GM18951 (cell line): Measurements from ENCODE around the gene LRRC40.

ENCODE experiments used
- POLR2A ChIP-seq: IDR thresholded peaks from 4 replicates; pipeline ENCODE4 v1.6.1; 2011; ENCODE audit warnings: mild to moderate bottlenecking; ENCODE audit not compliant: insufficient read length, insufficient read depth; ENCODE audit errors: extremely low read depth
- in situ Hi-C: fragments of 300-500 bp; cut with MboI; formaldehyde crosslinking; loops from one replicate; pipeline ENCODE4 v1.12.0; 2022; ENCODE audit warnings: low sequenced_read_pairs, mixed read lengths, inconsistent platforms; ENCODE audit not compliant: unreplicated experiment

Gene LRRC40

GRCh38 chr1:70134148-70134547 lies 71.2 kb downstream of the LRRC40 start:
- in situ Hi-C loops, result loop anchor here (10.0 kb wide), 1 partner anchor 371 kb away; no protein-coding TSS in a partner anchor
- TF ChIP-seq POLR2A, result no peak

GRCh38 chr1:70117046-70117445 lies 88.3 kb downstream of the LRRC40 start:
- in situ Hi-C loops, result no loop called here
- TF ChIP-seq POLR2A, result no peak

GRCh38 chr1:70115315-70115714 lies 90.1 kb downstream of the LRRC40 start:
- in situ Hi-C loops, result no loop called here
- TF ChIP-seq POLR2A, result no peak

GRCh38 chr1:70112838-70113237 lies 92.5 kb downstream of the LRRC40 start:
- TF ChIP-seq POLR2A, result no peak
- in situ Hi-C loops, result no loop called here

GRCh38 chr1:70109241-70109640 lies 96.1 kb downstream of the LRRC40 start:
- TF ChIP-seq POLR2A, result no peak
- in situ Hi-C loops, result no loop called here

- TF ChIP-seq POLR2A, result no peak
- in situ Hi-C loops, result no loop called here
Measured at GRCh38 chr1:70103770-70104169, 101.6 kb downstream of the LRRC40 start.

- TF ChIP-seq POLR2A, result no peak
Measured at GRCh38 chr1:70101774-70102173, 103.6 kb downstream of the LRRC40 start.

GRCh38 chr1:70101231-70101630 lies 104.1 kb downstream of the LRRC40 start:
- TF ChIP-seq POLR2A, result no peak
- in situ Hi-C loops, result no loop called here

More at GRCh38 chr1:70101774-70102173, 103.6 kb downstream of the LRRC40 start:
- in situ Hi-C loops, result no loop called here
